Adrenal gland (tissue), 5 donors: Measurements from ENCODE around the gene LRATD1.

ENCODE experiments used
- CTCF ChIP-seq, 6 experiments: fragments of 450-650 bp in 4 of 6; fragments of 200-600 bp in 2 of 6; sonication (generic) in 1 of 6; IDR thresholded peaks; 1 replicate in 5 of 6; 2 replicates in 1 of 6; pipeline versions ENCODE4 v1.5.1 to v1.8.0; 2016 to 2021; ENCODE audit warnings: antibody characterized with exemption in 6 of 6, mild to moderate bottlenecking in 2 of 6, moderate library complexity in 1 of 6
- POLR2A ChIP-seq, 2 donors: fragments of 450-650 bp; IDR thresholded peaks; one replicate each; pipeline ENCODE4 v1.6.1; 2017; ENCODE audit warnings: antibody characterized with exemption in 2 of 2, mild to moderate bottlenecking in 2 of 2, moderate library complexity in 1 of 2
- donor health status: DM: no; HTN: no; CAD: no.

- TF ChIP-seq CTCF (IDR thresholded peaks at IDR 0.05) (no peak), POLR2A (IDR thresholded peaks at IDR 0.05) (no peak)
Measured at GRCh38 chr2:14621906-14622549, 10.5 kb upstream of the LRATD1 start.
